OCI-LY1 (cell line): ENCODE measurements around the gene AGPAT2.

Experiments
- EZH2 ChIP-seq: fragments of 200-600 bp; sonication (generic), shearing (Covaris generic); IDR thresholded peaks from 2 replicates; pipeline ENCODE4 v1.8.0; 2017; ENCODE audit warnings: borderline replicate concordance, mixed run types, mild to moderate bottlenecking, antibody characterized with exemption, low read length, moderate library complexity, mixed read lengths
- TF ChIP-seq, protein P1 (sequence below): fragments of 200-600 bp; sonication (generic), shearing (Covaris generic); IDR thresholded peaks from 2 replicates; pipeline ENCODE4 v1.5.1; 2017; ENCODE audit warnings: mild to moderate bottlenecking, antibody characterized with exemption, low read length, moderate library complexity, mixed read lengths

DNA sequence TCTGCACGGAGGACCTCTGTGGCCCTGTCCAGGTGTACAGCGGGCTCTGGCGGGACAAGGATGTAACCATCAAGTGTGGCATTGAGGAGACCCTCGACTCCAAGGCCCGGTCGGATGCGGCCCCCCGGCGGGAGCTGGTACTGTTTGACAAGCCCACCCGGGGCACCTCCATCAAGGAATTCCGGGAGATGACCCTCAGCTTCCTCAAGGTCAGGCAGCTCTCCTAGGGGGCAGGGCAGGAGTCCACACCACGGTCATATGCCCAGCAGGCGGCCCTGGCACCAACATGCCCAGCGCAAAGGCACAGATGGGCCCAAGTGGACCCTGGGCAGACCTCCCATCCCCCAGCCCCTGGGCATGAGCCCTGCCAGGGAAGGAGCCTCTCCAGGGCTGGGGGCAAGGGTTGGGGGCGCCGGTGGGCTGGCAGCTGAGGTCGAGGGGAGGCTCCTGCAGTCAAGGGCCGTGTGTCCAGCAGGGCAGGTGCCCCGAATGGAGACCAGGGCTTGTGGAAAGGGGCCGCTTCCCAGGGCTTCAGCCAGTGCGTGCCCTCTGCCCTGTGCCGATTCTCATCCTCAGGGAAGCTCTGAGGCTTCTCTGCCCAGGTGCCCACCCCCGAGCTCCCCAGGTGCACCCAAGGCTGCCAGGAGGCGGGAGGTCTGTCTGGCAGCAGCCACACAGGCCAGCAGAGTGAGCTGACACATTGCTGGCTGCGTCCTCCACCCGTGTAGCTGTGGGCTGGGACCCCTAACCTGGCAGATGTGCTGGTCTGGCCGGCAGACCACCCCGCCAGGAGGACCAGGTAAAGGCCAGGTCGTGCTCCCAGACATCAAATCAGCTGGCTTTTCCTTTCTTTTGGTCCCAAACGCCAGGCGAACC, 35.1 kb upstream of the AGPAT2 start:
- TF ChIP-seq, protein P1, sequence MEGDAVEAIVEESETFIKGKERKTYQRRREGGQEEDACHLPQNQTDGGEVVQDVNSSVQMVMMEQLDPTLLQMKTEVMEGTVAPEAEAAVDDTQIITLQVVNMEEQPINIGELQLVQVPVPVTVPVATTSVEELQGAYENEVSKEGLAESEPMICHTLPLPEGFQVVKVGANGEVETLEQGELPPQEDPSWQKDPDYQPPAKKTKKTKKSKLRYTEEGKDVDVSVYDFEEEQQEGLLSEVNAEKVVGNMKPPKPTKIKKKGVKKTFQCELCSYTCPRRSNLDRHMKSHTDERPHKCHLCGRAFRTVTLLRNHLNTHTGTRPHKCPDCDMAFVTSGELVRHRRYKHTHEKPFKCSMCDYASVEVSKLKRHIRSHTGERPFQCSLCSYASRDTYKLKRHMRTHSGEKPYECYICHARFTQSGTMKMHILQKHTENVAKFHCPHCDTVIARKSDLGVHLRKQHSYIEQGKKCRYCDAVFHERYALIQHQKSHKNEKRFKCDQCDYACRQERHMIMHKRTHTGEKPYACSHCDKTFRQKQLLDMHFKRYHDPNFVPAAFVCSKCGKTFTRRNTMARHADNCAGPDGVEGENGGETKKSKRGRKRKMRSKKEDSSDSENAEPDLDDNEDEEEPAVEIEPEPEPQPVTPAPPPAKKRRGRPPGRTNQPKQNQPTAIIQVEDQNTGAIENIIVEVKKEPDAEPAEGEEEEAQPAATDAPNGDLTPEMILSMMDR: no peak
- TF ChIP-seq EZH2: no peak
